Muscle of arm (tissue), 12 donors: ENCODE data around the gene ANXA5. TPM values are rescaled to one million over a fixed set of nuclear protein-coding genes. Genes with fewer than 3 reads are reported as not detected.
A peak's percentile ranks its signal among the peaks of the same experiment; 100 is the strongest.
"Not testable (repeated sequence)": the region's sequence is repeated elsewhere in the genome, so short reads cannot be mapped to it uniquely, and the experiment has no call there.

ENCODE experiments used
- DNase-seq: peaks from one replicate; pipeline ENCODE4 v3.0.0-alpha.2; 2013
- polyA plus RNA-seq, 12 donors: library from polyadenylated mRNA; unstranded; fragments of 120-200 nt; gene quantifications; one replicate each; pipeline ENCODE4 v1.2.1, GENCODE V29; 2013; ENCODE audit not compliant: insufficient read length in 12 of 12

Gene ANXA5
- polyA plus RNA-seq, 12 donors, result 212 to 561 (median 375) TPM; not detected in 1

DNA sequence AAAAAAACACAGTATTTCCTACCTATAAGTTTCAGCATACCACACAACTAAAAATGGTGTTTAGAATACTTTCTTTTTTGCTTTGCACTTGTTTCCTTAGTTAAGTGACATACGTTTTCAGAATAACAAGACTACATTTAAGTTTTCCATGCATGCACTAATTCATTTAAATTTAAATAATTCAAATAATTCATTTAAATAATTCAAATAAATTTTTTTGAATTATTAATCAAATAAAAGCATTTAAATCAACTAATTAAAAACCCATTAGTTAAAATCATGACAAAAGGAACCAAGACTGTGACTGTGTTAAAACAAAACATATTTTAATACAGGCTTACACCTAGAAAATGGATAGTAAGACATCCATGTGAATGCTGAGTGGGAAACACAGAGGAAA, 12.8 kb downstream of the ANXA5 start:
- no peak for DNase-seq

DNA sequence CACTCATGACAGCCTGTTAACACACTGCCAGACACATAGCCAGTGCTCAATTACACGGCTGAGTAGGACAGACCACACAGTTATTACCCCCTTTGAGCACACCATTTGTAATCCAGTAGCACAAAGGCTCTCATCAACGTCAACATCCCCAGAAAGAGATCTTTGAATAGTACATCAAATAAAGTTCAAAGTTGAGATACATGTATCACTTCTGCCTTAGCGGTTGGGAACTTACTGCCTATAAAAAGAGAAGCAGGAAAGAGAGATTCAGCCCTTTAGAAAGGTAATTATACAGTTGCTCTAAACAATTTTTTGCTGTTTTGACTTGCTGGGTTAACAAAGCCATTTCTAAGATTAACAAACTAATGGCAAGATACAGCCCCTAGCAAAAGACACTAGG, 16.2 kb downstream of the ANXA5 start:
- DNase-seq, result no peak

GRCh38 chr4:121679951-121680350, 16.8 kb downstream of the ANXA5 start:
- DNase-seq, result no peak

DNA sequence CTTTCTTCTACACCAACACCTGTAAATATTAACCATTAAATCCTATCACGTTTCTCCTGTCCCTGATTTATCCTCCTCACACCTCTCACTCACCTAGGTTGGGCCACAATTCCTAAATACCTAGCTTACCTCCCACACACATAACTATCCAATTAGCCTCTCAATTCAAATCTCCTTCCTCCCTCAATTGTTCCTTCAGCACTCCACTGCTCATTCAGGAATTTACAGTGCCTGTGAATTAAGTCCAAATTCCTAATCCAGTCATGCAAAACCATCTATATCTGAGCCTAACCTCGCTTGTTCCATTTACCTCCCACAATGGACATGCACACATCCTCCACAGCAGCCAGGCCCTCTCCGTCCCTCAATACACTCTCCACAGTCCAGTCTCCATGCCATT, 17.5 kb downstream of the ANXA5 start:
- DNase-seq, result no peak

GRCh38 chr4:121677524-121677923, 19.3 kb downstream of the ANXA5 start:
- DNase-seq, result no peak

DNA sequence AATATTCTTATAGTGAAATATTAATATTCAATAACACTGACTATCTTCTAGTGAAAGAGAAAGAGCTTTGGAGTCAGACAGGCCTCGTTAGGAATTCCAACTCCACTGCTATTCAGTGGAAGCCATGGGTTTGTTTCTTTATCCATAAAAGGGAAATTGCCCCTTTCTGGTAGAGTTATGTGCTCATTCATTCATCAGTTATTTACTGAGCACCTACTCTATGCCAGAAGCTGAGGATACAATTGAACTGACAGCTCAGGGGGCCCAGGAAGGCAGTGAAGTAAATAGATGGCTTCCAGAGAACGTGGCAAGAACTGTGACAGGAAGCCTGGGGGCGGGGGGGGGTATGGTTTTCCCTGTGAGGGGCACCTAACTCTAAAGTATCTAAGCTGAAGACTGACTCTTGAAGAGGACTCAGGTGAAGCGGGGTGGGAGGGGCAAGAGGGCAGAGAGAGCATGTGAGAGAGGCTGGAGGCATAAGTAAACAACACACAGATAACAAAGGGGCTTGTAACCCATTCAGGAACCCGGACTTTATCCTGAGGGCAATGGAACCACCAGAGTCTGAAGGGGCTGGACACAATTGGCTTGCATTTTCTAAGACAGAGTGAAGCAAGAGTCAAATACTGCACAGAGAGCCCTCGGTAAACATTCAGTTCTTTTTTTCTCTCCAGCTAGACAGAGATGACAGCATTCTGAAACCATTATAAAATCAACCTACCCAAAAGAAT, 20.3 kb downstream of the ANXA5 start:
- no peak for DNase-seq

DNA sequence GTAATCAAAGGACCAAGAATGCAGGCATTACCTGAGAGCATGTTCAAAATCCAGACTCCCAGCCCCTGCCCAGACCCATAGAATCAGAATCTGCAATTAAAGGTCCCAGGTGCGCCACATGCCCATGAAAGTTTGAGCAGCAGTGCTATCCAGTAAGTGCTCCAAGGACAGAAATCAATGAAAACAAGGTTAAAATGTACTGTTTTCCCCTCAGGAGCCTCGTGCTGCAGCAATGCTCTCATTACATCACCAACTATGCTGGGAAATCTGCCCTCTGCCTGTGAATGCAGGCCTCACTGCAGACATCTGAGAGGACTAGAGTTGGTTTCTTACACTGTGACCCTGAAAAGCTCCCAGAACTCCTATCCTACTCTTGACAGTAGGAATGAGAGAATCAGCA, 21.1 kb downstream of the ANXA5 start:
- no peak for DNase-seq

DNA sequence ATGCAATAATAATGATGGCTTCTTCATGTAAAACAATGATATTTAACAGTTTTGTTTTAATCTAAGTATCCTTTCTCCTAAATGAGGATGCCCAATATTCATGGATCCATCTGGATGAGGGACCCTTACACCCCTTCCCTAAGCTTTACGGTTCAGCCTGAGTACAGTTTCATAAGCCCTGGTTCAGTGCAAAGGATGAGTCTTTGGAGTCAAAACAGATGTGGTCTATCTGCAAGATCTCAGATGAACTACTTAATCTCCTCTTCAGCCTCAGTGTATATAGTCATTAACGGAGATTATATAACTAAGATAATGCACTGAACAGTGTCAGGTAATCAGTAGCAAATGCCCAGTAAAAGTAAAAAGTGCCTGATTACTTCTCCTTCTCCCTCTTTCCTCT, 22.1 kb downstream of the ANXA5 start:
- no peak for DNase-seq

GRCh38 chr4:121674191-121674590, 22.6 kb downstream of the ANXA5 start:
- no peak for DNase-seq

DNA sequence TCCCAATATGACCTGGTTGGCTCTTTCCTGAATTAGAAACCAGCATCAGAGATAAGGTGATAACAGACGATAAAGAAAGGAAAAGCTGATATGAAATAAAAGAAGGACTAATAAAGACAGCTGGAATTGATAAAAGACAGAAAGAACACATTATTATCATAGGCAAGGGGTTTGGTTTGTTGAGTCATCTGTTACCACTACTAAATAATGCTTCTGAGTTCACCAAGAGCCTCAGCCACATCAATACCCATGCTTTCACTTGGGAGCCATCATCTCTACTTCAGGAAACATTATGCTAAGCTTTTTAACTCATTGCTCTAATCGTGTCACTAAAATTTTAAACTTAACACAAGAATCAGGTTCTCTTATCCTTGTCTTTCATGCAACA, 27.6 kb downstream of the ANXA5 start:
- DNase-seq, result no peak

DNA sequence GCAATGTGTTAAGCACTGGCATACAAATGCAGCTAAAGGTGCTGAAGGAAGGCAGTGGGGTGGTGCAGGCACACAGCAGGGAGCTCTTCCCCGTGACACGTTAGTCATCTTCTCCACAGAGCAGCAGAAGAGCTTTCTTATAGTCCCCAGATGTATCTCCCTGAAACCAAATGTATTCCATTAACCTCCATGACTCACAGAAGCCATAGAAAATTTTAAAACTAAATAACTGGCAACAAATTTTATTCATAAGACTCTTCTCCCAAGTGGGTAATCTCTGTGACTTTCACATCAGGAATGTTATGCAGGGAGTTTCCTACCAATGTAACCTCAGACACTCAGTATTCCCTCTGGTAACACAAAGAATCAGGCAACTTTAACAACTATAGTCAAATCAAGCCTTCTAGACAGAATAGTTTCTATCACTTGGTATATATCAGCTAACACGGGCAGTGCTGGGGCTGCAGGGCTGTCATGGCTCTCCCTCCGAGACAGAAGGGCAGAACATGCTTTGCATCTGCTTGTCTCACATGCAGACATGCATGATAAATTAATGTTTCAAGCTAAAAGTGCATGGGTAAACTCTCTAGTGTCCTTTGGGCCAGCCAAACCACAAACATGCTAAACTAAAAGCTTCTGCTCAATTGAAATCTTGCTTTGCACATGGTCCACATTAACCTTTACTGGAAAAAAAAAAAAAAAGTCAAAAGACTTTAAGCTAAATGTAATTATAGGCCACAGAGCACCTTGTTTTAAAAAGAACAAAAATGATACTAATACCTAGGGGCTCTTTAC, 28.2 kb downstream of the ANXA5 start:
- DNase-seq, result no peak

- DNase-seq, result no peak
Observed at GRCh38 chr4:121666091-121666679, 30.6 kb downstream of the ANXA5 start.

DNA sequence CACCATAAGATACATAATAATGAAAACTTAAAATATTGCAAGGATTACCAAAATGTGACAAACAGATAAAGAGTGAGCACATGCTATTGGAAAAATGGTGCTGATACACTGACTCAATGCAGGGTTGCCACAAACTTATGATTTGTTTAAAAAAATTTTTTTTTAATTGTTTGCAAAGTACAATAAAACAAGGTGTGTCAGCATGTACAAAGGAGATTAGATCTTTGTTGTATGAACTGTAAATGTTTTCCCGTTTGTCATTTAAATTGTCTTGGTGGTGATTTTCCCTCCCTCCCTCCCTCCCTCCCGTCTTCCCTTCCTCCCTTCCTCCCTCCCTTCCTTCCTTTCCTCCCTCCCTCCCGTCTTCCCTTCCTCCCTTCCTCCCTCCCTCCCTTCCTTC, 31.4 kb downstream of the ANXA5 start:
- DNase-seq, result no peak

DNA sequence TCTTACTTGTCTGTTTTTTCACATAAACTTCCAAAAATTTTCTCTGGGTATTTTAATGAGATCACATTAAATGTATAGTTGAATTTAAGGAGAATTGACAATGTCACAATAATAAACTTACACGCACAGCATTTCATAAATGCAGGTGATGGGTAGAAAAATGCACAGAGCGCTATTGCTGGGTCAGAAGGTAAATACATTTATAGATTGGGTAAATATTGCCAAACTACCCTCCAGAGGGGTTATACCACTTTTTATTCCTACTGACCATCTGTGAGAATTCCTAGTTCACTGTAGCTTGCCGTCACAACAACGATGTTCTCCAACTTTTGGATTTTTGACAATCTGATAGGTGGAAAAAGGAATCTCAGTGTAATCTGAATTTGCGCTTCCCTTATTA, 34.6 kb downstream of the ANXA5 start:
- no peak for DNase-seq

- DNase-seq, result not testable (repeated sequence)
Observed at GRCh38 chr4:121660175-121660933, 36.4 kb downstream of the ANXA5 start.

DNA sequence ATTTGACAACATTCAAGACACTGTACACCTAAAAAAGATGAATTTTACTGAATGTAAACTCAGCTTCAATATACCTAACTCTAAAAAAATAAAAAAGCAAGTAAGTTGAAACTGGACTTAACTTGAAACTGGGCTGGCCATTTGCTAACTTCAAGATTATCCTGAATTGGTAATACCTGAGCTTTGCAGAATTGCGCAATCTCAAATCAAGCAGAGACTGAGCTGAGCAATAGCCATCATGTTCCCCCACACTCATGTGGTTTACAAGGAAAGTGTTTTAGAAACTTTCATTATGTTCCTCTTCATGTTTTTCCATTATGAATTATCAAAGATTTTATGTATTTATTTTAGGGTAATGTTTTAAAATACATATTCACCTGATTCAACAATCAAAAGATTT, 38.7 kb downstream of the ANXA5 start:
- DNase-seq, result no peak

- peak; percentile 50 for DNase-seq
Observed at GRCh38 chr4:121656269-121656641, 40.5 kb downstream of the ANXA5 start.

GRCh38 chr4:121655320-121656268, 41.2 kb downstream of the ANXA5 start:
- no peak for DNase-seq

GRCh38 chr4:121654738-121655137, 42.0 kb downstream of the ANXA5 start:
- no peak for DNase-seq

- no peak for DNase-seq
Observed at GRCh38 chr4:121653986-121654385, 42.8 kb downstream of the ANXA5 start.

GRCh38 chr4:121653214-121653613, 43.6 kb downstream of the ANXA5 start:
- no peak for DNase-seq
